ENCODE measurements around the gene FARP1. TPM values are rescaled to one million over a fixed set of nuclear protein-coding genes. Genes with fewer than 3 reads are reported as not detected.

The FARP1 gene
- total and polyA plus RNA-seq, 2 of the 13 experiments (the other 11 are each of a cell fraction or from before 2014, with no cell fraction given): 70.6 to 126 TPM

- 0 out of 2 replicates have a peak, but pooled peaks have one; percentile 40 for TF ChIP-seq SNAPC4 (CRISPR knock-in tag; IDR thresholded peaks at IDR 0.05)
- 0 out of 2 replicates have a peak, but pooled peaks have one; percentile 52 for TF ChIP-seq REPIN1 (CRISPR knock-in tag; IDR thresholded peaks at IDR 0.05; ENCODE audit: borderline replicate concordance, low read depth)
- no peak for TF ChIP-seq CAMTA2 (CRISPR knock-in tag; IDR thresholded peaks at IDR 0.05; ENCODE audit: borderline replicate concordance)
- TF ChIP-seq MLX (CRISPR knock-in tag; IDR thresholded peaks at IDR 0.05): 0 out of 2 replicates have a peak, but pooled peaks have one; percentile 46
- TF ChIP-seq ATAD3A (CRISPR knock-in tag; IDR thresholded peaks at IDR 0.05): no peak
- TF ChIP-seq RBM39 (IDR thresholded peaks at IDR 0.05; ENCODE audit: low read depth, low read length, poor library complexity, severe bottlenecking): no peak
- no peak for TF ChIP-seq AKNA (CRISPR knock-in tag; IDR thresholded peaks at IDR 0.05; ENCODE audit: borderline replicate concordance)
- TF ChIP-seq HMG20B (CRISPR knock-in tag; conservative IDR thresholded peaks at IDR 0.05): no peak
- TF ChIP-seq PCBP1 (IDR thresholded peaks at IDR 0.05; ENCODE audit: borderline replicate concordance, low read depth, low read length): no peak
- TF ChIP-seq ZC3H13 (CRISPR knock-in tag; IDR thresholded peaks at IDR 0.05): no peak
- no peak for TF ChIP-seq FOSL1 (CRISPR knock-in tag; IDR thresholded peaks at IDR 0.05; ENCODE audit: borderline replicate concordance)
- TF ChIP-seq U2AF2 (IDR thresholded peaks at IDR 0.05; ENCODE audit: low read depth, low read length): no peak
- no peak for TF ChIP-seq PHF8 (CRISPR knock-in tag; IDR thresholded peaks at IDR 0.05)
- TF ChIP-seq ZNF275 (CRISPR knock-in tag; IDR thresholded peaks at IDR 0.05; ENCODE audit: borderline replicate concordance): no peak
- TF ChIP-seq SIN3A (IDR thresholded peaks at IDR 0.05; ENCODE audit: borderline replicate concordance, low read depth, low read length): 0 out of 2 replicates have a peak, but pooled peaks have one; percentile 56
Observed at GRCh38 chr13:98265692-98266551, 123.0 kb downstream of the FARP1 start (continued).

All from HepG2 (cell line).